SK-N-SH treated with all-trans-retinoic acid at 6 μM for 48 hours (cell line): ENCODE results near the gene SHOC1.

Source experiments
- ATAC-seq: fragments of 200-7000 bp; cut with Tn5 transposase; 3 replicates; pipeline ENCODE4 v1.9.1; 2020; ENCODE audit warnings: mild to moderate bottlenecking, moderate library complexity
- CREB5 ChIP-seq: fragments of 250-450 bp; sonication (Bioruptor Pico); IDR thresholded peaks from 2 replicates; pipeline ENCODE4 v1.5.1; 2020; ENCODE audit warnings: low read depth, mild to moderate bottlenecking, moderate library complexity
- CSDC2 ChIP-seq: fragments of 250-450 bp; sonication (Bioruptor Pico); IDR thresholded peaks from 2 replicates; pipeline ENCODE4 v1.5.0; 2020; ENCODE audit warnings: mild to moderate bottlenecking, moderate library complexity
- CSRNP3 ChIP-seq: fragments of 250-450 bp; sonication (Bioruptor Pico); IDR thresholded peaks from 2 replicates; pipeline ENCODE4 v1.5.1; 2021; ENCODE audit warnings: mild to moderate bottlenecking, moderate library complexity
- ESRRG ChIP-seq: fragments of 250-450 bp; sonication (Bioruptor Pico); IDR thresholded peaks from 2 replicates; pipeline ENCODE4 v1.6.1; 2021; ENCODE audit warnings: mild to moderate bottlenecking
- ISL1 ChIP-seq: fragments of 250-450 bp; sonication (Bioruptor Pico); IDR thresholded peaks from 2 replicates; pipeline ENCODE4 v2.1.2; 2022; ENCODE audit warnings: mild to moderate bottlenecking, moderate library complexity
- OSR1 ChIP-seq: fragments of 250-450 bp; sonication (Bioruptor Pico); IDR thresholded peaks from 2 replicates; pipeline ENCODE4 v1.8.0; 2022; ENCODE audit warnings: moderate library complexity, mild to moderate bottlenecking, inconsistent platforms
- PATZ1 ChIP-seq: fragments of 250-450 bp; sonication (Bioruptor Pico); IDR thresholded peaks from 2 replicates; pipeline ENCODE4 v1.8.0; 2020; ENCODE audit warnings: mild to moderate bottlenecking, moderate library complexity, borderline replicate concordance
- POU6F1 ChIP-seq: fragments of 250-450 bp; sonication (Bioruptor Pico); IDR thresholded peaks from 2 replicates; pipeline ENCODE4 v1.8.0; 2021; ENCODE audit warnings: low read depth, mild to moderate bottlenecking, moderate library complexity, borderline replicate concordance
- PPARA ChIP-seq: fragments of 250-450 bp; sonication (Bioruptor Pico); IDR thresholded peaks from 2 replicates; pipeline ENCODE4 v1.5.0; 2020; ENCODE audit warnings: mild to moderate bottlenecking, borderline replicate concordance
- RARB ChIP-seq: fragments of 250-450 bp; sonication (Bioruptor Pico); IDR thresholded peaks from 2 replicates; pipeline ENCODE4 v1.8.0; 2021; ENCODE audit warnings: mild to moderate bottlenecking, moderate library complexity
- SNAI2 ChIP-seq: fragments of 250-450 bp; sonication (Bioruptor Pico); IDR thresholded peaks from 2 replicates; pipeline ENCODE4 v1.5.0; 2020; ENCODE audit warnings: mild to moderate bottlenecking, moderate library complexity
- TCF4 ChIP-seq: fragments of 250-450 bp; sonication (Bioruptor Pico); IDR thresholded peaks from 2 replicates; pipeline ENCODE4 v1.8.0; 2021; ENCODE audit warnings: mild to moderate bottlenecking, moderate library complexity, borderline replicate concordance
- TOX ChIP-seq: fragments of 250-450 bp; sonication (Bioruptor Pico); IDR thresholded peaks from 2 replicates; pipeline ENCODE4 v1.8.0; 2021; ENCODE audit warnings: mild to moderate bottlenecking, moderate library complexity, borderline replicate concordance
- TSHZ2 ChIP-seq: fragments of 250-450 bp; sonication (Bioruptor Pico); IDR thresholded peaks from 2 replicates; pipeline ENCODE4 v1.5.0; 2020; ENCODE audit warnings: mild to moderate bottlenecking, moderate library complexity
- ZC3H10 ChIP-seq: fragments of 250-450 bp; sonication (Bioruptor Pico); IDR thresholded peaks from 2 replicates; pipeline ENCODE4 v1.5.1; 2021; ENCODE audit warnings: mild to moderate bottlenecking, moderate library complexity
- ZFP3 ChIP-seq: fragments of 250-450 bp; sonication (Bioruptor Pico); IDR thresholded peaks from 2 replicates; pipeline ENCODE4 v1.5.0; 2020; ENCODE audit warnings: mild to moderate bottlenecking, moderate library complexity
- ZFP30 ChIP-seq: fragments of 450-650 bp; formaldehyde crosslinking; IDR thresholded peaks from 2 replicates; pipeline ENCODE4 v1.5.0; 2022; ENCODE audit warnings: mild to moderate bottlenecking, moderate library complexity
- ZNF565 ChIP-seq: fragments of 450-650 bp; formaldehyde crosslinking; conservative IDR thresholded peaks from 2 replicates; pipeline ENCODE4 v1.5.0; 2020; ENCODE audit warnings: low read depth, mild to moderate bottlenecking, moderate library complexity
- ZNF70 ChIP-seq: fragments of 450-650 bp; formaldehyde crosslinking; IDR thresholded peaks from 2 replicates; pipeline ENCODE4 v1.5.0; 2020; ENCODE audit warnings: mild to moderate bottlenecking, moderate library complexity
- ZNF8 ChIP-seq: fragments of 450-650 bp; formaldehyde crosslinking; IDR thresholded peaks from 2 replicates; pipeline ENCODE4 v1.5.0; 2020; ENCODE audit warnings: mild to moderate bottlenecking, moderate library complexity

Gene SHOC1

GRCh38 chr9:111804636-111805035 is 9.9 kb upstream of the SHOC1 start:
- TF ChIP-seq ZC3H10 (CRISPR knock-in tag) (no peak), ZFP3 (CRISPR knock-in tag) (no peak)
- ATAC-seq = no peak

GRCh38 chr9:111803924-111804323 is 9.2 kb upstream of the SHOC1 start:
- TF ChIP-seq TSHZ2 (no peak), CSDC2 (CRISPR knock-in tag) (no peak), ZNF565 (CRISPR knock-in tag) (no peak), TOX (CRISPR knock-in tag) (no peak), PATZ1 (CRISPR knock-in tag) (no peak), RARB (CRISPR knock-in tag) (no peak), CSRNP3 (CRISPR knock-in tag) (no peak), ZFP30 (CRISPR knock-in tag) (no peak)
- ATAC-seq = no peak

GRCh38 chr9:111799915-111800526 is 5.3 kb upstream of the SHOC1 start:
- no peak for ATAC-seq
- TF ChIP-seq TCF4 (CRISPR knock-in tag) (peak; percentile 14; the same call in 1 of the 2 replicates), SNAI2 (no peak)

- no peak for ATAC-seq
- no peak for TF ChIP-seq RARB (CRISPR knock-in tag)
- TF ChIP-seq TSHZ2 = no peak
- no peak for TF ChIP-seq SNAI2
- no peak for TF ChIP-seq CSRNP3 (CRISPR knock-in tag)
- TF ChIP-seq CREB5 (CRISPR knock-in tag) = no peak
- no peak for TF ChIP-seq ISL1
- TF ChIP-seq OSR1 (CRISPR knock-in tag) = no peak
- no peak for TF ChIP-seq ESRRG (CRISPR knock-in tag)
- TF ChIP-seq ZNF70 = no peak
- TF ChIP-seq CSDC2 (CRISPR knock-in tag) = no peak
- TF ChIP-seq POU6F1 (CRISPR knock-in tag) = no peak
- no peak for TF ChIP-seq PPARA (CRISPR knock-in tag)
- no peak for TF ChIP-seq TOX (CRISPR knock-in tag)
- TF ChIP-seq ZNF565 (CRISPR knock-in tag) = no peak
- no peak for TF ChIP-seq ZNF8 (CRISPR knock-in tag)
- no peak for TF ChIP-seq PATZ1 (CRISPR knock-in tag)
Measured at GRCh38 chr9:111799506-111799905, 4.8 kb upstream of the SHOC1 start.
